Vagina (tissue), 2 donors: ENCODE measurements around the gene RBP7.

Source experiments
- POLR2A ChIP-seq, 2 donors: fragments of 450-650 bp; IDR thresholded peaks; one replicate each; pipeline ENCODE4 v1.6.1; 2017; ENCODE audit warnings: antibody characterized with exemption in 2 of 2, mild to moderate bottlenecking in 2 of 2, moderate library complexity in 2 of 2
- POLR2AphosphoS5 ChIP-seq, 2 donors: sonication (generic); formaldehyde crosslinking; IDR thresholded peaks; one replicate each; pipeline ENCODE4 v1.9.0; 2017; ENCODE audit warnings: antibody characterized with exemption in 2 of 2, mild to moderate bottlenecking in 2 of 2, low read depth in 1 of 2; ENCODE audit not compliant: insufficient read depth in 1 of 2
- TF ChIP-seq, protein P1 (sequence below), 3 experiments: fragments of 450-650 bp in 2 of 3; fragments of 200-600 bp in 1 of 3; sonication (generic) in 1 of 3; IDR thresholded peaks; one replicate each; pipeline ENCODE4 v1.5.1; 2017 to 2019; ENCODE audit warnings: antibody characterized with exemption in 3 of 3, mild to moderate bottlenecking in 2 of 3, moderate library complexity in 2 of 3

DNA sequence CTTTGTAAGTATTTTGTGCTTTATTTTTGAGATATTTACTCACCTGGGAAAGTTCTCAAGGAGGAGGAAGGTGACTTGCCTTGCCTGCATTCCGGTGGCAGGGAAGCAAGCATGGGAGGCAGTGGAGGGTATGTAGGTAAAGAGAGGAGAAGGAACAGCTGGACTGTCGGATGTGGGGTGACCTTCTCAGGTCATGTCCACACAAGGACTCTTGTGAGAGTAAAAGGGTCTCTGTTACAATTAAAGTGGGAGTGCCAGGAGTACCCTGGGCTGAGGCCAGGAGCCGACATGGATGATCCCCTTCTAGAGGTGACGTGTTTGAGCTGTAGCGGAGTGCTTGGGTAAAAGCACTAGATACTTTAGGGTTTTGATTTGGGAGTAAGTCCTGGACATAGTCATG is 60.8 kb downstream of the RBP7 start:
- TF ChIP-seq, protein P1, sequence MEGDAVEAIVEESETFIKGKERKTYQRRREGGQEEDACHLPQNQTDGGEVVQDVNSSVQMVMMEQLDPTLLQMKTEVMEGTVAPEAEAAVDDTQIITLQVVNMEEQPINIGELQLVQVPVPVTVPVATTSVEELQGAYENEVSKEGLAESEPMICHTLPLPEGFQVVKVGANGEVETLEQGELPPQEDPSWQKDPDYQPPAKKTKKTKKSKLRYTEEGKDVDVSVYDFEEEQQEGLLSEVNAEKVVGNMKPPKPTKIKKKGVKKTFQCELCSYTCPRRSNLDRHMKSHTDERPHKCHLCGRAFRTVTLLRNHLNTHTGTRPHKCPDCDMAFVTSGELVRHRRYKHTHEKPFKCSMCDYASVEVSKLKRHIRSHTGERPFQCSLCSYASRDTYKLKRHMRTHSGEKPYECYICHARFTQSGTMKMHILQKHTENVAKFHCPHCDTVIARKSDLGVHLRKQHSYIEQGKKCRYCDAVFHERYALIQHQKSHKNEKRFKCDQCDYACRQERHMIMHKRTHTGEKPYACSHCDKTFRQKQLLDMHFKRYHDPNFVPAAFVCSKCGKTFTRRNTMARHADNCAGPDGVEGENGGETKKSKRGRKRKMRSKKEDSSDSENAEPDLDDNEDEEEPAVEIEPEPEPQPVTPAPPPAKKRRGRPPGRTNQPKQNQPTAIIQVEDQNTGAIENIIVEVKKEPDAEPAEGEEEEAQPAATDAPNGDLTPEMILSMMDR (IDR thresholded peaks at IDR 0.05), result no peak
- TF ChIP-seq POLR2AphosphoS5 (IDR thresholded peaks at IDR 0.05; ENCODE audit: insufficient read depth in 1 of 2, low read depth in 1 of 2) (no peak), POLR2A (IDR thresholded peaks at IDR 0.05) (no peak)
